Measurements from ENCODE around the gene S100PBP. TPM values are rescaled to one million over a fixed set of nuclear protein-coding genes. Genes with fewer than 3 reads are reported as not detected.

S100PBP gene
- total RNA-seq, 1 experiment from 2014 or later: 69.3 TPM

- intact Hi-C loops (cut with micrococcal nuclease; ENCODE audit: unreplicated experiment): no loop called here
- Histone ChIP-seq H3K9me3 (ENCODE audit: low read depth, low read length, poor library complexity, severe bottlenecking) (no peaks in the 10 kb centered on the region), H3K4me1 (ENCODE audit: insufficient read depth, low read length, poor library complexity, severe bottlenecking) (no peaks in the 10 kb centered on the region), H3K4me3 (ENCODE audit: low read depth, low read length, poor library complexity, severe bottlenecking) (no peak overlapping the region), H3K27me3 (replicated peaks; ENCODE audit: insufficient read depth, low read depth, low read length, poor library complexity) (no peaks in the 10 kb centered on the region), H3K27ac (ENCODE audit: low read depth, low read length, poor library complexity, severe bottlenecking) (no peak overlapping the region), H3K36me3 (ENCODE audit: insufficient read depth, low read length, poor library complexity, severe bottlenecking) (peaks cover 30% of the 10 kb centered on the region)
- TF ChIP-seq CTCF (conservative IDR thresholded peaks at IDR 0.05; ENCODE audit: low read depth, low read length) (no peak), EZH2 (IDR thresholded peaks at IDR 0.05; ENCODE audit: borderline replicate concordance, low read depth, low read length, poor library complexity, severe bottlenecking) (no peak)
- CTCF ChIA-PET: no interaction called here
- DNase-seq (ENCODE audit: low spot score): no peak
- POLR2A ChIA-PET (ENCODE audit: low non-redundant PET): no interaction called here
- no TSS peak for BruUV-seq (replicated peaks)
Observed at GRCh38 chr1:32858791-32859190, 41.3 kb downstream of the S100PBP start.

- peaks cover 19% of the 10 kb centered on the region for H3K36me3 ChIP-seq (ENCODE audit: insufficient read depth, low read length, poor library complexity, severe bottlenecking)
- CTCF ChIA-PET: no interaction called here
- POLR2A ChIA-PET (ENCODE audit: low non-redundant PET): no interaction called here
- H3K9me3 ChIP-seq (ENCODE audit: low read depth, low read length, poor library complexity, severe bottlenecking): no peaks in the 10 kb centered on the region
- no peaks in the 10 kb centered on the region for H3K27me3 ChIP-seq (replicated peaks; ENCODE audit: insufficient read depth, low read depth, low read length, poor library complexity)
- H3K4me1 ChIP-seq (ENCODE audit: insufficient read depth, low read length, poor library complexity, severe bottlenecking): no peaks in the 10 kb centered on the region
- no peak overlapping the region for H3K27ac ChIP-seq (ENCODE audit: low read depth, low read length, poor library complexity, severe bottlenecking)
- DNase-seq (ENCODE audit: low spot score): no peak
- TF ChIP-seq EZH2 (IDR thresholded peaks at IDR 0.05; ENCODE audit: borderline replicate concordance, low read depth, low read length, poor library complexity, severe bottlenecking) (no peak), CTCF (conservative IDR thresholded peaks at IDR 0.05; ENCODE audit: low read depth, low read length) (no peak)
- intact Hi-C loops (cut with micrococcal nuclease; ENCODE audit: unreplicated experiment): no loop called here
- H3K4me3 ChIP-seq (ENCODE audit: low read depth, low read length, poor library complexity, severe bottlenecking): no peak overlapping the region
- no TSS peak for BruUV-seq (replicated peaks)
Observed at GRCh38 chr1:32859915-32860314, 42.5 kb downstream of the S100PBP start.

DNA sequence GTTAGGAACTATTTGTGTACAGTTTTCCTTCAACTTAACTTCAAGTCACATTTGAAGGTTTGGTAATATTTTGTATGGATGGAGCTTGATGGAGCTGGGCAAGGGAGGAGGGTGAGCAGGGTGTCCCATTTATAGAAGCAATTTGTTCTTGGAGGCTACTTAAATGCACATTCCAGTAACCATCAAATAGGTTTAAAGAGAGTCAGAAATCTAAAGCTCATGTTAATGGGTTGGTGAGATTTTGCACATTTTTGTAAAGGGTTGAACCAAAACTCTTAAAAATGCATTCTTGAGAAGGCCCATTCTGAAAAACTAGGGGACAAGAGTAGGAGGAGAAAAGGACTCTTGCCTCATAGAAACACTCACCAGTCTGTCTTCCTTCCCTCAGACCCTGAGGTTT is 43.1 kb downstream of the S100PBP start:
- TF ChIP-seq CTCF (conservative IDR thresholded peaks at IDR 0.05; ENCODE audit: low read depth, low read length): no peak
- no peak for TF ChIP-seq EZH2 (IDR thresholded peaks at IDR 0.05; ENCODE audit: borderline replicate concordance, low read depth, low read length, poor library complexity, severe bottlenecking)
- H3K4me1 ChIP-seq (ENCODE audit: insufficient read depth, low read length, poor library complexity, severe bottlenecking): no peaks in the 10 kb centered on the region
- no peaks in the 10 kb centered on the region for H3K9me3 ChIP-seq (ENCODE audit: low read depth, low read length, poor library complexity, severe bottlenecking)
- no TSS peak for BruUV-seq (replicated peaks)
- ChIA-PET CTCF (no interaction called here), POLR2A (ENCODE audit: low non-redundant PET) (no interaction called here)
- H3K27ac ChIP-seq (ENCODE audit: low read depth, low read length, poor library complexity, severe bottlenecking): no peak overlapping the region
- H3K36me3 ChIP-seq (ENCODE audit: insufficient read depth, low read length, poor library complexity, severe bottlenecking): peaks cover 18% of the 10 kb centered on the region
- intact Hi-C loops (cut with micrococcal nuclease; ENCODE audit: unreplicated experiment): no loop called here
- no peak overlapping the region for H3K4me3 ChIP-seq (ENCODE audit: low read depth, low read length, poor library complexity, severe bottlenecking)
- no peaks in the 10 kb centered on the region for H3K27me3 ChIP-seq (replicated peaks; ENCODE audit: insufficient read depth, low read depth, low read length, poor library complexity)
- no peak for DNase-seq (ENCODE audit: low spot score)
